ENCODE measurements around the gene MACO1. TPM values are rescaled to one million over a fixed set of nuclear protein-coding genes. Genes with fewer than 3 reads are reported as not detected.
"Not testable (repeated sequence)": the region's sequence is repeated elsewhere in the genome, so short reads cannot be mapped to it uniquely, and the experiment has no call there.

MACO1 gene
- total RNA-seq, 2 experiments from 2014 or later: 11.0 to 11.4 TPM

DNA sequence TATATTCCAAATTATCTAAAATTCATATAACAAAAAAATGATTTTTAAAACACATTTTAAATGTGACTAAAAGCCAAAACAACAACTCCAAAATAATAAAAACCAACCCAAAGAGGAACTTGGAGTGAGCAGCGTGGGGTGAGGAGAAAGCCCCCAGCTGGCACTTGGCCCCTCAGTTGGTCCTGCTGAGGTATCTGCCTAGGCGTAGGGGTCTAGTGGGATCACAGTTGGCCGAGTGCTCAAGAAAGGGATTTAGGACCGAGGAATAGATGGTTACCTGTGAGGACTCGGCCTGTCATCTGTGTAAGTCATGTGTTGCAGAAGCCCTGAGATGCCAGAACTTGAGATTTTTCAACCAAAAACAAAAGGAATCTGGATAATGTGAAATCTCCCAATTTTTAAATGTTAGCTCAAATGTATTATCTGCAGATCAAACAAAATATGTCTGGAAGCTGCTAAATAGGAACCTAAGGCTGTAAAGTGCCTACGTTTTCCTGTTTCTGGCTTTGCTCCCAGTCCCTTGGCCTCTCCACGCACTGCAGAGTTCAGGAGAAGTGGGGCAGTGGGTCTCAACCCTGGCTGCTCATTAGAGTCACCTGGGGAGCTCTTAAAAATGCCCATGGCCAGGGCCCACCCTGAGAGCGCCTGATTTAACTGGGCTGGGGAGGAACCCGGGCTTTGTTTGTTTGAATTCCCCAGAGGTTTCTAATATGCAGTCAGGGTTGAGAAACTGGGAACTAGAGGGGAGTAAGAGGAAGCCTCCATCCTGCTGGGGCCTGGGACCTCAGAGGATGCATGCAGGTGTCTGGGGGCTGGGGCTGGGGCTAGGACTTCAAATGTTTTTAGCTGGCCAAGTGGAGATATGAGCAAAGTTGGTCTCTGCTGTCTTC, 74.3 kb downstream of the MACO1 start:
- H3K9me3 Mint-ChIP-seq: no peaks in the 10 kb centered on the region
- H3K27me3 Mint-ChIP-seq: no peaks in the 10 kb centered on the region
- DNase-seq: no peak
- intact Hi-C loops (cut with micrococcal nuclease): loop anchor here (5.0 kb wide), 1 partner anchor 307 kb away; no protein-coding TSS in a partner anchor
- H3K27ac Mint-ChIP-seq: no peak overlapping the region
- H3K4me1 Mint-ChIP-seq (ENCODE audit: low read depth): peaks cover 19% of the 10 kb centered on the region
- no peak overlapping the region for H3K4me3 Mint-ChIP-seq
- H3K36me3 Mint-ChIP-seq: no peaks in the 10 kb centered on the region
- POLR2A ChIA-PET: no interaction called here
- CTCF ChIA-PET: interaction anchor here (0.6 to 5.4 kb wide), 8 partner anchors 15 to 1033 kb away, joined by 3 to 52 read pairs (median 4); no protein-coding TSS in a partner anchor

DNA sequence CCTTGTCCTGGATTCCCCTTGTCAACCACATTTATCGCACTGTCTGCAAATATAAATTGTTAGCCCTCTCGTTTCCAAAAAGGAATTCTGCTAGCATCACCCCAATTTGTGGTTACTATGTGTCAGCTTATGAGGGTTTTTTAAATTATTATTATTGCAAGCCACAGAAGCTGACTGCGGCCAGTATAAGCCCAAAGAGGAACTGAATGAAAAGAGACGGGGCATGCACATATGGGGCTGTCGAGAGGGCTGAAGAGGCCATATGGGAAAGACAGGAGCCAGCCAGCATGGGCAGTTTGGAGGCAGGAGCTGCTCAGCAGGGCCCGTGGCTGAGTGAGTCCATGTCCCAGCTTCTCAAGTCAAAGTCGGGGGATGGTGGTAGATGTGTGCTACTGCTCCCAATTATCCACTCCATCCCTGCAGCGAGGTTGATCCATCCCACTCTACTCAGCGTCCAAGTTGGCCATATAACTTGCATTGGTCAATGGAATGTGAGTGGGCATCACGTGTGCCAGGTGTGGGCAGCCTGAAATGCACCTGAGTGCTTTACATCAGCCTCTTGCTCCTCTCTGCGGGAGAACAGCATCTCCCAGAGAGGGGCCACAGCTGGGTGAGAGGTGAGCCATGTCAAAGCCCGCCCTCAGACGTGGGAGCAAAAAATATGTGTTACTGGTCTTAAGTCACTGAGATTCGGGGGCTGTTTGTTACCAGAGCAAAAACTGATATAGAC, 75.1 kb downstream of the MACO1 start:
- H3K4me3 Mint-ChIP-seq: no peak overlapping the region
- H3K36me3 Mint-ChIP-seq: no peaks in the 10 kb centered on the region
- POLR2A ChIA-PET: no interaction called here
- H3K27ac Mint-ChIP-seq: no peak overlapping the region
- no peaks in the 10 kb centered on the region for H3K27me3 Mint-ChIP-seq
- H3K4me1 Mint-ChIP-seq (ENCODE audit: low read depth): peaks cover 19% of the 10 kb centered on the region
- intact Hi-C loops (cut with micrococcal nuclease): no loop called here
- H3K9me3 Mint-ChIP-seq: no peaks in the 10 kb centered on the region
- CTCF ChIA-PET: interaction anchor here (0.9 to 5.4 kb wide), 6 partner anchors 14 to 304 kb away, joined by 3 to 52 read pairs (median 4); no protein-coding TSS in a partner anchor
- no peak for DNase-seq

DNA sequence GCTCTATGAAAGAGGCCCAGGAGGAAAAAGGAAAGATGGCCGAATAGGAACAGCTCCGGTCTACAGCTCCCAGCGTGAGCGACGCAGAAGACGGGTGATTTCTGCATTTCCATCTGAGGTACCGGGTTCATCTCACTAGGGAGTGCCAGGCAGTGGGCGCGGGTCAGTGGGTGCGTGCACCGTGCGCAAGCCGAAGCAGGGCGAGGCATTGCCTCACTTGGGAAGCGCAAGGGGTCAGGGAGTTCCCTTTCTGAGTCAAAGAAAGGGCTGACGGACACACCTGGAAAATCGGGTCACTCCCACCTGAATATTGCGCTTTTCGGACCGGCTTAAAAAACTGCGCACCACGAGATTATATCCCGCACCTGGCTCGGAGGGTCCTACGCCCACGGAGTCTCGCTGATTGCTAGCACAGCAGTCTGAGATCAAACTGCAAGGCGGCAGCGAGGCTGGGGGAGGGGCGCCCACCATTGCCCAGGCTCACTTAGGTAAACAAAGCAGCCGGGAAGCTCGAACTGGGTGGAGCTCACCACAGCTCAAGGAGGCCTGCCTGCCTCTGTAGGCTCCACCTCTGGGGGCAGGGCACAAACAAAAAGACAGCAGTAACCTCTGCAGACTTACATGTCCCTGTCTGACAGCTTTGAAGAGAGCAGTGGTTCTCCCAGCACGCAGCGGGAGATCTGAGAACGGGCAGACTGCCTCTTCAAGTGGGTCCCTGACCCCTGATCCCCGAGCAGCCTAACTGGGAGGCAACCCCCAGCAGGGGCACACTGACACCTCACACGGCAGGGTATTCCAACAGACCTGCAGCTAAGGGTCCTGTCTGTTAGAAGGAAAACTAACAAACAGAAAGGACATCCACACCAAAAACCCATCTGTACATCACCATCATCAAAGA, 76.1 kb downstream of the MACO1 start:
- H3K4me3 Mint-ChIP-seq: peak overlapping the region; percentile 43
- H3K27me3 Mint-ChIP-seq; POLR2A ChIA-PET; H3K27ac Mint-ChIP-seq; H3K9me3 Mint-ChIP-seq; H3K36me3 Mint-ChIP-seq; intact Hi-C loops (cut with micrococcal nuclease): not testable (repeated sequence)
- peak; percentile 41 for DNase-seq
- H3K4me1 Mint-ChIP-seq (ENCODE audit: low read depth): peaks cover 19% of the 10 kb centered on the region
- CTCF ChIA-PET: interaction anchor here (5.4 kb wide), 1 partner anchor 13 kb away, joined by 52 read pairs; no protein-coding TSS in a partner anchor

DNA sequence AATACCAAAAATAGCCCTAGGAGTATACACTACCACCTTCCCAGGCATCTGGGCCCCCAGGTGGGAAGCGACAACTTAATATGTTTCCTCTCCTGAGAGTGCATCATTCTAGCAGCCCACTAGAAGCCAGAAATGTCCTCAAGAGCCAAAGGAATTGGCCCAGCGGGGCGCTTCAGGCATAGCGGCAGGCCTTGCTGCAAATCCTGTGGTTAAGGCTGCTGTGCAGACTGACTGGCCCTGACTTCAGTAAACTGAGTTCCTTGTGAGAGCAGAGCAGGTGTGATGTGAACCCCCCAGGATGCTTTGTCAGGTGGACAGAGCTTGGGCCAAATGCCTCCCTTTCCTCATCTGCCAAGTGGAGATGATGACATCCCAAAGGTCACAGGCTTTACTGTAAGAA, 83.0 kb downstream of the MACO1 start:
- H3K27ac Mint-ChIP-seq: no peak overlapping the region
- intact Hi-C loops (cut with micrococcal nuclease): no loop called here
- no peak for DNase-seq
- no peak overlapping the region for H3K4me3 Mint-ChIP-seq
- POLR2A ChIA-PET: no interaction called here
- H3K4me1 Mint-ChIP-seq (ENCODE audit: low read depth): no peaks in the 10 kb centered on the region
- no peaks in the 10 kb centered on the region for H3K27me3 Mint-ChIP-seq
- CTCF ChIA-PET: no interaction called here
- no peaks in the 10 kb centered on the region for H3K9me3 Mint-ChIP-seq
- no peaks in the 10 kb centered on the region for H3K36me3 Mint-ChIP-seq

DNA sequence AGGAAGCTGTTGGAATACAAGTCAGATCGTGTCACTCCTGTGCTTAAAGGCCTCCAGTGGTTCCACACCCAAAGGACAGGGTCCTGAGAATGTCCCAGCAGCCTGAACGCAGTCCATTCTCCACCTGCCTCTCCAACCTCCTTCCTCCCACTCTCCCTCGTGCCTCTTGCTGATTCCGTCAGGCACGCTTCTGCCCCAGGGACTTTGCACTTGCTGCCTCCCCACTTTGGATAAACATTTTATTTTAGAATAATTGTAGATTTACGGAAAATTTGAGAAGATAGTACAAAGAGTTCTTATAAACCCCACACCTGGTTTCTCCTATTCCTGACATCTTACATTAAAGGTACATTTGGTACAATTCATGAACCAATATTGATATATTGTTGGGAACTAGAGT, 84.3 kb downstream of the MACO1 start:
- POLR2A ChIA-PET: no interaction called here
- Mint-ChIP-seq H3K4me3 (no peak overlapping the region), H3K27ac (no peak overlapping the region), H3K27me3 (no peaks in the 10 kb centered on the region), H3K4me1 (ENCODE audit: low read depth) (no peaks in the 10 kb centered on the region), H3K9me3 (no peaks in the 10 kb centered on the region), H3K36me3 (no peaks in the 10 kb centered on the region)
- DNase-seq: no peak
- intact Hi-C loops (cut with micrococcal nuclease): no loop called here
- CTCF ChIA-PET: interaction anchor here (1.2 kb wide), 1 partner anchor 13 kb away, joined by 3 read pairs; no protein-coding TSS in a partner anchor

DNA sequence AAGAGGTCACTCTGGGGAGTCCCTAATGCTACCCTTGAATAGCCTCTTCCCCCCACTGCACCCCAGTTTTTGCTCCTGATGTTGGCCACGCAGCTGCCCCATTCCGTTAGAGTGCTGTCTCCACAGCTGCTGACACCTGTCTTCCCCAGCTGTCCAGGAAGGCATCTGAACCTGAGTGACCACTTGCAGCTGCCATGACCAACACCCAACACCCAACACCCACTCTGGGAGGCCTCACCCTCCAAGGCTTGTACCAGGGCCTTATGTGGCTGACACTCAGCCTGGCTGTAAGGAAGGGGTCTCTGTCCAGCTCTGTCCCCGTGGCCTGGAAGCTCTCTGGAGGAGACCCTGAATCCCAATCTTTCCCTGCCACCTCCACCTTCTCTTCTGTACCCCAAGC, 86.0 kb downstream of the MACO1 start:
- intact Hi-C loops (cut with micrococcal nuclease): no loop called here
- CTCF ChIA-PET: no interaction called here
- Mint-ChIP-seq H3K27me3 (no peaks in the 10 kb centered on the region), H3K4me1 (ENCODE audit: low read depth) (peaks cover 5% of the 10 kb centered on the region), H3K4me3 (no peak overlapping the region), H3K9me3 (no peaks in the 10 kb centered on the region), H3K27ac (no peak overlapping the region), H3K36me3 (no peaks in the 10 kb centered on the region)
- DNase-seq: no peak
- POLR2A ChIA-PET: no interaction called here

DNA sequence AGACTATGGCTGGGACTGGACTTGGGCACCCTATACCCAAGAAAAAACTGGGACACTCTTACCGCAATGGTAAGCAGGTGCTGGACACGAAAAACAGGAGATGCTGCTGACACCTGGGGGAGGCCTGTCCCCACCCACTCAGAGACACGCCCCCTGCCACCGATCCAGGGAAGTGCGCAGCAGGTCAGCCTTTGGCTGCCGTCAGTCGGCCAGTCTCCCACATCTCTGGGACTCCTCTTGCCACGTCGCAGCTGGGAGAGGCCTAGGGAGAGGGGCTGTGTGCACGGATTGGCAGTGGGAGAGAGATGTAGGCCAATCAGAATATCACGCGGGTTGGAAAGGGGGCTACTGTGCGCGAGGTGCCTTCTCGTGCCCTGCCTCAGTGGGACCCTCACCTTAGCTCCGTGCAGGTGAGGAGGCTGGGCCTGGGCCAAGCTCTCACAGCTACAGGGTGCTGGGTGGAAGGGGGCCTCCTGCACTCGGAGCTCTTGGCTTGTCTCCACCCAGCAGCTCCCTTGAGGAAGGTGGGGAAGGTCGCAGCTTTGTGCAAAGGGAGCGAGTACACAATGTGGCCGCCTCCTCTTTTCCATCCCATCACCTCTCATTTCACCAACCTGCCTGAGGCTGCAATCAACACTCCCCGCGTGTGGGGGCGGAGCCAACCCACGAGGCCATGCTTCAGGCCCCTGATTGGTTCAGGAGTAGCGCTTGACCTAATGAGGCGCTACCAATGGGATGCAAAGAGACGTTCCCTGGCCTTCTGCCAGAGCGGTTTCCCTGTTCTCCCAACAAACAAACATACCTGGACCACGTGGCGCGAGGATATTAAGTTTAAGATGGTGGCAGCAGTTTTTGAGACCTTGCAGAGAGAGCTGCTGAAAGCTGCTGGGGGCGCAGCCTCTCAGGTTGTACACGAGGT, 87.0 kb downstream of the MACO1 start:
- Mint-ChIP-seq H3K9me3 (no peaks in the 10 kb centered on the region), H3K4me1 (ENCODE audit: low read depth) (peaks cover 5% of the 10 kb centered on the region), H3K4me3 (no peak overlapping the region), H3K36me3 (no peaks in the 10 kb centered on the region), H3K27ac (peak overlapping the region; percentile 18), H3K27me3 (no peaks in the 10 kb centered on the region)
- no peak for DNase-seq
- ChIA-PET CTCF (interaction anchor here (4.5 kb wide), 1 partner anchor 14 kb away, joined by 52 read pairs; no protein-coding TSS in a partner anchor), POLR2A (no interaction called here)
- intact Hi-C loops (cut with micrococcal nuclease): no loop called here

- H3K9me3 Mint-ChIP-seq: no peaks in the 10 kb centered on the region
- peaks cover 5% of the 10 kb centered on the region for H3K4me1 Mint-ChIP-seq (ENCODE audit: low read depth)
- CTCF ChIA-PET: interaction anchor here (0.6 to 4.5 kb wide), 18 partner anchors 15 to 305 kb away, joined by 3 to 52 read pairs (median 4); no protein-coding TSS in a partner anchor
Measured at GRCh38 chr1:25519624-25520023, 88.9 kb downstream of the MACO1 start.

DNA sequence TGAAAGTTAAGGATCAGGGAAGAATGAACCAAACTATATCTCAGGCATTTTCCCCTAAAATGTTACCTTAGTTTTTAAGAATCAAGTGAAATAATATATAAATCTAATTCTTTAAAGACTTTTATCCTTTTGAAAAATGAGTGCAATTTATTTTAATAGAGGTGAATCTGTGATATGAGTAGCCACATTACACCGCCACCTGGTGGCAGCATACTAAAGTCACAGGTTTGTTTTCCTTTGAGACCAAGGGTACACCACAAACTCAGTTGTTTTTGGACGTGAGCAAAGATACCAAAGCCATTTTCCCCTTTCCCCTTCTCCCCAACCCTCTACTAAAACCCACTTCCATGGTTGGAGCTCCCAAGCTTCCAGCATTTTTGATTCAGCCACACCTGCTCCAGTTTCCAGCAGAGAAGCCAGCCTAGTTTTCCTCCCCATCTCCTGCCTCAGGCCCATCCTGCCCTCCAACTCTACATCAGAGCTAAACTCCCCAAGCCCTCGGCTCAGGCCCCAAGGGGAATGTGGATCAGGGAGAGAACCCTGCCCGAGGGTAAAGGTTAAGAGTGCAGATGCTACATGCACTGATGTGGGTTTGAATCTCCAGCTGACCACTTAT, 89.9 kb downstream of the MACO1 start:
- POLR2A ChIA-PET: interaction anchor here (0.6 to 0.9 kb wide), 2 partner anchors 88 to 393 kb away, joined by 3 read pairs; no protein-coding TSS in a partner anchor
- no peaks in the 10 kb centered on the region for H3K27me3 Mint-ChIP-seq
- H3K9me3 Mint-ChIP-seq: peaks cover 4% of the 10 kb centered on the region
- no peaks in the 10 kb centered on the region for H3K36me3 Mint-ChIP-seq
- peak; percentile 77 for DNase-seq
- peak overlapping the region; percentile 47 for H3K27ac Mint-ChIP-seq
- CTCF ChIA-PET: interaction anchor here (0.6 to 4.5 kb wide), 30 partner anchors 16 to 1828 kb away, joined by 3 to 52 read pairs (median 4); partner anchors contain the start of genes LDLRAP1 and RSRP1
- intact Hi-C loops (cut with micrococcal nuclease): loop anchor here (10.0 kb wide), 1 partner anchor 116 kb away; no protein-coding TSS in a partner anchor
- H3K4me3 Mint-ChIP-seq: no peak overlapping the region
- peaks cover 5% of the 10 kb centered on the region for H3K4me1 Mint-ChIP-seq (ENCODE audit: low read depth)

More at GRCh38 chr1:25519624-25520023, 88.9 kb downstream of the MACO1 start:
- no peak for DNase-seq
- Mint-ChIP-seq H3K4me3 (no peak overlapping the region), H3K27ac (no peak overlapping the region), H3K27me3 (no peaks in the 10 kb centered on the region), H3K36me3 (no peaks in the 10 kb centered on the region)
- POLR2A ChIA-PET: no interaction called here
- intact Hi-C loops (cut with micrococcal nuclease): loop anchor here (10.0 kb wide), 1 partner anchor 115 kb away; no protein-coding TSS in a partner anchor

GRCh38 chr1:25522031-25522655, 91.4 kb downstream of the MACO1 start:
- Mint-ChIP-seq H3K4me1 (ENCODE audit: low read depth) (peaks cover 5% of the 10 kb centered on the region), H3K36me3 (no peaks in the 10 kb centered on the region), H3K27me3 (no peaks in the 10 kb centered on the region), H3K27ac (no peak overlapping the region), H3K4me3 (no peak overlapping the region), H3K9me3 (peaks cover 4% of the 10 kb centered on the region)
- no peak for DNase-seq
- ChIA-PET POLR2A (no interaction called here), CTCF (interaction anchor here (1.0 to 4.5 kb wide), 5 partner anchors 16 to 288 kb away, joined by 3 to 52 read pairs (median 8); partner anchors contain the start of gene LDLRAP1)
- intact Hi-C loops (cut with micrococcal nuclease): loop anchor here (10.0 kb wide), 1 partner anchor 117 kb away; no protein-coding TSS in a partner anchor

Measured in activated CD4-positive, alpha-beta memory T cell treated with anti-CD3 and anti-CD28 coated beads for 36 hours (primary cell).